Measurements from ENCODE around the gene MUC3A.
"Not testable (repeated sequence)": the region's sequence is repeated elsewhere in the genome, so short reads cannot be mapped to it uniquely, and the experiment has no call there.

Gene MUC3A

DNA sequence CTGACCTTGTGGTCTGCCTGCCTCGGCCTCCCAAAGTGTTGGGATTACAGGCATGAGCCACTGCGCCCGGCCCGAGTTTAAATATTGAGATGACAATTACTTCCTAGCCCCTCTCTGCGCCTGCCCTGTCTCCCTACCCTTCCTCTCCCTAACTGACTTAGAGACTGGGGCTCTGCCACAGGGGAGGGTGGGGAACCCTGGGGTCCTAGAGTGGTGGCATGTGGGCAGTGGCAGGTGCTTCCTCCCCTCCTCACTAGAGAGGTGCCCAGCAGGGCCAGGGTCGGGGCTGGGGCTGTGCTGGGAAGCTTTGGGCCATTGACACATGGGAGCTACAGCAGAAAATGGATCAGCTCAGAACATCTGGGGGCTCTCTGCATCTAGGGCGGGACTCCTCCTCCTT, 46.7 kb upstream of the MUC3A start:
- Histone ChIP-seq H2AFZ (ENCODE audit: low read depth, low read length) (no peak overlapping the region), H3K27me3 (ENCODE audit: insufficient read depth, low read length, poor library complexity) (peaks cover 5% of the 10 kb centered on the region)

GRCh38 chr7:100908512-100908911, 40.8 kb upstream of the MUC3A start:
- Histone ChIP-seq H3K9me3 (ENCODE audit: insufficient read depth, low read length, severe bottlenecking) (no peaks in the 10 kb centered on the region), H3K27ac (ENCODE audit: low read length) (no peak overlapping the region), H4K20me1 (ENCODE audit: insufficient read depth, low read length) (no peaks in the 10 kb centered on the region), H3K36me3 (ENCODE audit: insufficient read depth, low read length) (no peaks in the 10 kb centered on the region), H3K4me2 (ENCODE audit: insufficient read depth, low read length) (no peak overlapping the region), H3K79me2 (ENCODE audit: insufficient read depth, low read length) (no peaks in the 10 kb centered on the region), H3K4me1 (ENCODE audit: insufficient read depth, low read length) (no peaks in the 10 kb centered on the region), H3K4me3 (ENCODE audit: low read depth in 1 of 2, low read length in 2 of 2) (no peak overlapping the region), H2AFZ (ENCODE audit: low read depth, low read length) (no peak overlapping the region), H3K9ac (ENCODE audit: low read depth, low read length) (no peak overlapping the region), H3K27me3 (ENCODE audit: insufficient read depth, low read length, poor library complexity) (no peaks in the 10 kb centered on the region)
- no peak for ATAC-seq (ENCODE audit: insufficient read depth, low read depth)
- TF ChIP-seq EZH2 (IDR thresholded peaks at IDR 0.05; ENCODE audit: borderline replicate concordance, low read depth, low read length, severe bottlenecking) (no peak), CTCF (IDR thresholded peaks at IDR 0.05; ENCODE audit: borderline replicate concordance, extremely low read depth, low read length, poor library complexity, severe bottlenecking) (no peak)
- no peak for DNase-seq

More for the DNA sequence above, 46.7 kb upstream of the MUC3A start:
- no peak overlapping the region for H3K27ac ChIP-seq (ENCODE audit: low read length)
- DNase-seq: no peak
- H3K4me3 ChIP-seq (ENCODE audit: low read depth in 1 of 2, low read length in 2 of 2): no peak overlapping the region
- no peaks in the 10 kb centered on the region for H4K20me1 ChIP-seq (ENCODE audit: insufficient read depth, low read length)
- H3K4me2 ChIP-seq (ENCODE audit: insufficient read depth, low read length): no peak overlapping the region
- no peak for ATAC-seq (ENCODE audit: insufficient read depth, low read depth)
- H3K4me1 ChIP-seq (ENCODE audit: insufficient read depth, low read length): no peaks in the 10 kb centered on the region
- H3K79me2 ChIP-seq (ENCODE audit: insufficient read depth, low read length): no peaks in the 10 kb centered on the region
- H3K36me3 ChIP-seq (ENCODE audit: insufficient read depth, low read length): no peaks in the 10 kb centered on the region
- no peak for TF ChIP-seq EZH2 (IDR thresholded peaks at IDR 0.05; ENCODE audit: borderline replicate concordance, low read depth, low read length, severe bottlenecking)
- no peak for TF ChIP-seq CTCF (IDR thresholded peaks at IDR 0.05; ENCODE audit: borderline replicate concordance, extremely low read depth, low read length, poor library complexity, severe bottlenecking)
- H3K9me3 ChIP-seq (ENCODE audit: insufficient read depth, low read length, severe bottlenecking): no peaks in the 10 kb centered on the region
- no peak overlapping the region for H3K9ac ChIP-seq (ENCODE audit: low read depth, low read length)

- H3K4me1 ChIP-seq (ENCODE audit: insufficient read depth, low read length); H3K9ac ChIP-seq (ENCODE audit: low read depth, low read length); ATAC-seq (ENCODE audit: insufficient read depth, low read depth); H4K20me1 ChIP-seq (ENCODE audit: insufficient read depth, low read length); DNase-seq; H3K27ac ChIP-seq (ENCODE audit: low read length); H3K36me3 ChIP-seq (ENCODE audit: insufficient read depth, low read length); H3K4me2 ChIP-seq (ENCODE audit: insufficient read depth, low read length); H2AFZ ChIP-seq (ENCODE audit: low read depth, low read length); H3K9me3 ChIP-seq (ENCODE audit: insufficient read depth, low read length, severe bottlenecking); H3K79me2 ChIP-seq (ENCODE audit: insufficient read depth, low read length); H3K4me3 ChIP-seq (ENCODE audit: low read depth in 1 of 2, low read length in 2 of 2); H3K27me3 ChIP-seq (ENCODE audit: insufficient read depth, low read length, poor library complexity): not testable (repeated sequence)
These were observed 38.9 kb upstream of the MUC3A start for GRCh38 chr7:100910443-100910842.

- Histone ChIP-seq H3K27me3 (ENCODE audit: insufficient read depth, low read length, poor library complexity) (no peaks in the 10 kb centered on the region), H3K4me1 (ENCODE audit: insufficient read depth, low read length) (no peaks in the 10 kb centered on the region), H3K4me3 (ENCODE audit: low read depth in 1 of 2, low read length in 2 of 2) (no peak overlapping the region), H3K4me2 (ENCODE audit: insufficient read depth, low read length) (no peak overlapping the region), H3K9ac (ENCODE audit: low read depth, low read length) (no peak overlapping the region), H3K36me3 (ENCODE audit: insufficient read depth, low read length) (no peaks in the 10 kb centered on the region), H2AFZ (ENCODE audit: low read depth, low read length) (no peak overlapping the region), H4K20me1 (ENCODE audit: insufficient read depth, low read length) (no peaks in the 10 kb centered on the region), H3K9me3 (ENCODE audit: insufficient read depth, low read length, severe bottlenecking) (no peaks in the 10 kb centered on the region), H3K27ac (ENCODE audit: low read length) (no peak overlapping the region), H3K79me2 (ENCODE audit: insufficient read depth, low read length) (no peaks in the 10 kb centered on the region)
- ATAC-seq (ENCODE audit: insufficient read depth, low read depth) (no peak), DNase-seq (no peak)
- TF ChIP-seq CTCF (IDR thresholded peaks at IDR 0.05; ENCODE audit: borderline replicate concordance, extremely low read depth, low read length, poor library complexity, severe bottlenecking) (no peak), EZH2 (IDR thresholded peaks at IDR 0.05; ENCODE audit: borderline replicate concordance, low read depth, low read length, severe bottlenecking) (no peak)
These were observed 37.9 kb upstream of the MUC3A start for GRCh38 chr7:100911484-100911883.

All from DND-41 (cell line).